Measurements from ENCODE around the gene EPC2. TPM values are rescaled to one million over a fixed set of nuclear protein-coding genes. Genes with fewer than 3 reads are reported as not detected.

The EPC2 gene
- total RNA-seq, 1 experiment from 2014 or later = 19.6 TPM

DNA sequence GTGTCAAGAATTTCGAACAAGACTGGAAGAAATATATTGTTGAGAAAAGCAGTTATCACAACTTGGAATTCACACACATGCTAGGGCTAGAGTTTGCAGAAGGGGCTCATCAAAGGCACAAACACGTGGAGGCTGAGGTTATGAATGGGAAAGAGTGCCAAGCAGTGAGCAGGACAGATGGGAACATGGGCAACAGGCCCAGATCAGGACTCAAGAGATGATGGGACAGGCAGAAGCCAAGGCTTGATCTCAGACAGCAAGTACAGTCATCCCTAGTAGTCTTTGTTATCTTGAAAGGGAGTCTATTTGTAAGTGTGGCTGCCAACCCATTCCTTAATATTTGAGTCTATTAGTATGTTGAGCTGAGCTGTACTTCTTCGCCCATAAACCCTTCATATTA lies 22.2 kb upstream of the EPC2 start:
- ChIA-PET CTCF (no interaction called here), RAD21 (ENCODE audit: low non-redundant PET in 1 of 2, low total read pairs in 2 of 2, uncharacterized antibody in 2 of 2, unreplicated experiment in 2 of 2) (no interaction called here), POLR2A (no interaction called here)
- Histone ChIP-seq H2AFZ (ENCODE audit: low read depth, low read length, poor library complexity, severe bottlenecking) (no peak overlapping the region), H3K4me1 (ENCODE audit: control insufficient read depth in 1 of 2, insufficient read depth in 2 of 2, low read length in 2 of 2) (no peaks in the 10 kb centered on the region), H3K4me2 (ENCODE audit: low read length) (no peak overlapping the region), H3K36me3 (ENCODE audit: control insufficient read depth in 1 of 2, insufficient read depth in 2 of 2, low read length in 2 of 2) (no peaks in the 10 kb centered on the region), H4K20me1 (ENCODE audit: insufficient read depth) (no peaks in the 10 kb centered on the region), H3K9me3 (ENCODE audit: control insufficient read depth in 1 of 2, insufficient read depth in 1 of 2, low read depth in 1 of 2, low read length in 2 of 2) (no peaks in the 10 kb centered on the region), H3K9me2 (ENCODE audit: insufficient read depth) (no peaks in the 10 kb centered on the region), H3K27me3 (ENCODE audit: insufficient read depth, low read length) (no peaks in the 10 kb centered on the region), H3K79me2 (ENCODE audit: insufficient read depth, low read length) (no peaks in the 10 kb centered on the region), H3K4me3 (replicated peaks in 1 of 2; ENCODE audit: low read depth in 1 of 2, low read length in 2 of 2) (no peak overlapping the region), H3K9ac (ENCODE audit: low read length) (no peak overlapping the region), H3K27ac (ENCODE audit: low read depth, low read length) (no peak overlapping the region)
- BruUV-seq (replicated peaks) = no TSS peak
- intact Hi-C loops (cut with micrococcal nuclease) = no loop called here
- TF ChIP-seq CBX3 (IDR thresholded peaks at IDR 0.05; ENCODE audit: low read depth) = no peak
- TF ChIP-seq POLR2A (IDR thresholded peaks at IDR 0.05; ENCODE audit: borderline replicate concordance, extremely low read depth, insufficient read depth, insufficient read length) = no peak
- TF ChIP-seq SIN3A (IDR thresholded peaks at IDR 0.05; ENCODE audit: low read depth) = no peak
- TF ChIP-seq EZH2 (IDR thresholded peaks at IDR 0.05) = no peak
- DNase-seq (ENCODE audit: low read depth, low spot score) (no peak), ATAC-seq (no peak)

GRCh38 chr2:148623086-148623485 lies 21.5 kb upstream of the EPC2 start:
- Histone ChIP-seq H4K20me1 (ENCODE audit: insufficient read depth) (no peaks in the 10 kb centered on the region), H3K4me3 (replicated peaks in 1 of 2; ENCODE audit: low read depth in 1 of 2, low read length in 2 of 2) (no peak overlapping the region), H3K9me2 (ENCODE audit: insufficient read depth) (no peaks in the 10 kb centered on the region), H3K4me2 (ENCODE audit: low read length) (no peak overlapping the region), H3K4me1 (ENCODE audit: control insufficient read depth in 1 of 2, insufficient read depth in 2 of 2, low read length in 2 of 2) (no peaks in the 10 kb centered on the region), H3K27me3 (ENCODE audit: insufficient read depth, low read length) (no peaks in the 10 kb centered on the region), H3K9me3 (ENCODE audit: control insufficient read depth in 1 of 2, insufficient read depth in 1 of 2, low read depth in 1 of 2, low read length in 2 of 2) (no peaks in the 10 kb centered on the region), H3K27ac (ENCODE audit: low read depth, low read length) (no peak overlapping the region), H2AFZ (ENCODE audit: low read depth, low read length, poor library complexity, severe bottlenecking) (no peak overlapping the region), H3K79me2 (ENCODE audit: insufficient read depth, low read length) (no peaks in the 10 kb centered on the region), H3K36me3 (ENCODE audit: control insufficient read depth in 1 of 2, insufficient read depth in 2 of 2, low read length in 2 of 2) (no peaks in the 10 kb centered on the region), H3K9ac (ENCODE audit: low read length) (no peak overlapping the region)
- CTCF ChIA-PET = no interaction called here
- intact Hi-C loops (cut with micrococcal nuclease) = no loop called here
- RAD21 ChIA-PET (ENCODE audit: low non-redundant PET in 1 of 2, low total read pairs in 2 of 2, uncharacterized antibody in 2 of 2, unreplicated experiment in 2 of 2) = no interaction called here
- TF ChIP-seq FOSL1 (IDR thresholded peaks at IDR 0.05; ENCODE audit: low read depth) (no peak), CBX3 (IDR thresholded peaks at IDR 0.05; ENCODE audit: low read depth) (no peak), SP1 (IDR thresholded peaks at IDR 0.05; ENCODE audit: low read depth) (no peak), EZH2 (IDR thresholded peaks at IDR 0.05) (no peak), TCF7L2 (IDR thresholded peaks at IDR 0.05; ENCODE audit: borderline replicate concordance, extremely low read depth, insufficient read depth, insufficient read length) (no peak), SRF (IDR thresholded peaks at IDR 0.05; ENCODE audit: low read depth) (no peak), RAD21 (IDR thresholded peaks at IDR 0.05; ENCODE audit: low read depth) (no peak), POLR2AphosphoS5 (IDR thresholded peaks at IDR 0.05; ENCODE audit: low read depth, low read length) (no peak), EZH2phosphoT487 (IDR thresholded peaks at IDR 0.05; ENCODE audit: borderline replicate concordance) (no peak), ZFX (IDR thresholded peaks at IDR 0.05) (no peak), ATF3 (IDR thresholded peaks at IDR 0.05) (no peak), JUND (IDR thresholded peaks at IDR 0.05) (no peak), EGR1 (IDR thresholded peaks at IDR 0.05; ENCODE audit: low read depth) (no peak), CTCF (IDR thresholded peaks at IDR 0.05 in 2 of 3, conservative IDR thresholded peaks at IDR 0.05 in 1 of 3; ENCODE audit: borderline replicate concordance in 1 of 3, insufficient read depth in 1 of 3, low read depth in 2 of 3, low read length in 2 of 3) (no peak), SIN3A (IDR thresholded peaks at IDR 0.05; ENCODE audit: low read depth) (no peak), YY1 (IDR thresholded peaks at IDR 0.05; ENCODE audit: extremely low read depth, insufficient replicate concordance, low read depth, low read length) (no peak), POLR2A (IDR thresholded peaks at IDR 0.05; ENCODE audit: borderline replicate concordance, extremely low read depth, insufficient read depth, insufficient read length) (no peak)
- TF ChIP-seq, protein P1, sequence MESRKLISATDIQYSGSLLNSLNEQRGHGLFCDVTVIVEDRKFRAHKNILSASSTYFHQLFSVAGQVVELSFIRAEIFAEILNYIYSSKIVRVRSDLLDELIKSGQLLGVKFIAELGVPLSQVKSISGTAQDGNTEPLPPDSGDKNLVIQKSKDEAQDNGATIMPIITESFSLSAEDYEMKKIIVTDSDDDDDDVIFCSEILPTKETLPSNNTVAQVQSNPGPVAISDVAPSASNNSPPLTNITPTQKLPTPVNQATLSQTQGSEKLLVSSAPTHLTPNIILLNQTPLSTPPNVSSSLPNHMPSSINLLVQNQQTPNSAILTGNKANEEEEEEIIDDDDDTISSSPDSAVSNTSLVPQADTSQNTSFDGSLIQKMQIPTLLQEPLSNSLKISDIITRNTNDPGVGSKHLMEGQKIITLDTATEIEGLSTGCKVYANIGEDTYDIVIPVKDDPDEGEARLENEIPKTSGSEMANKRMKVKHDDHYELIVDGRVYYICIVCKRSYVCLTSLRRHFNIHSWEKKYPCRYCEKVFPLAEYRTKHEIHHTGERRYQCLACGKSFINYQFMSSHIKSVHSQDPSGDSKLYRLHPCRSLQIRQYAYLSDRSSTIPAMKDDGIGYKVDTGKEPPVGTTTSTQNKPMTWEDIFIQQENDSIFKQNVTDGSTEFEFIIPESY (IDR thresholded peaks at IDR 0.05; ENCODE audit: extremely low read depth, insufficient replicate concordance, low read length) = no peak
- TF ChIP-seq, protein P2, sequence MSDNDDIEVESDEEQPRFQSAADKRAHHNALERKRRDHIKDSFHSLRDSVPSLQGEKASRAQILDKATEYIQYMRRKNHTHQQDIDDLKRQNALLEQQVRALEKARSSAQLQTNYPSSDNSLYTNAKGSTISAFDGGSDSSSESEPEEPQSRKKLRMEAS (IDR thresholded peaks at IDR 0.05) = no peak
- no peak for DNase-seq (ENCODE audit: low read depth, low spot score)
- ATAC-seq = no peak
- POLR2A ChIA-PET = no interaction called here
- BruUV-seq (replicated peaks) = no TSS peak

Measured in HCT116 (cell line).